Measurements from ENCODE around the gene GLIPR1L2.
A peak's percentile ranks its signal among the peaks of the same experiment; 100 is the strongest.
"Not testable (repeated sequence)": the region's sequence is repeated elsewhere in the genome, so short reads cannot be mapped to it uniquely, and the experiment has no call there.

GLIPR1L2 gene

DNA sequence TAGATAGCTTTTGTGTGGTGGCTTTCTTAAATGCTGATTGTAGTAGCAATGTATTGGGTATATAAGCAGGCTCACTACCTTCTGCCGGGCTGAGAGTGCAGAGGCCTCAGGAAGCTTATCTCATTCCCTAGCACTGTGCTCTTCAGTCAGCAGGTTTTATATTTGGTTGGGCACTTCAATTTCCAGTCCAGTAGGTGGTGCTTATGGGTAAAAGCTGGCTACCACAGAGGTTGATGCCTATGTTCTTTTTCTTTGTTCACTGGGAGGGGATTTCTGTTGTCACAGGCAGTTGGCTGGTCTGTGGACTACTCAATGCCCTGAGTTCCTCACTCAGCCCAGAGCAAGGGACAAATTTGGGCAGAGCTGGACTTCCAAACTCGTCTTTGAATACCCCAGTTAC, 46.7 kb downstream of the GLIPR1L2 start:
- no peaks in the 10 kb centered on the region for H3K27me3 ChIP-seq (ENCODE audit: control insufficient read depth, insufficient read depth, low read length)
- no peak overlapping the region for H3K4me2 ChIP-seq (ENCODE audit: low read length)
- peaks cover 13% of the 10 kb centered on the region for H3K4me1 ChIP-seq (ENCODE audit: control insufficient read depth, insufficient read depth, low read length)
- no peaks in the 10 kb centered on the region for H3K36me3 ChIP-seq (ENCODE audit: insufficient read depth, low read length)
- H3K9ac ChIP-seq (ENCODE audit: low read depth, low read length): no peak overlapping the region
- H3K9me3 ChIP-seq (replicated peaks; ENCODE audit: low read length): no peaks in the 10 kb centered on the region
- H3K4me3 ChIP-seq (ENCODE audit: low read length): no peak overlapping the region

DNA sequence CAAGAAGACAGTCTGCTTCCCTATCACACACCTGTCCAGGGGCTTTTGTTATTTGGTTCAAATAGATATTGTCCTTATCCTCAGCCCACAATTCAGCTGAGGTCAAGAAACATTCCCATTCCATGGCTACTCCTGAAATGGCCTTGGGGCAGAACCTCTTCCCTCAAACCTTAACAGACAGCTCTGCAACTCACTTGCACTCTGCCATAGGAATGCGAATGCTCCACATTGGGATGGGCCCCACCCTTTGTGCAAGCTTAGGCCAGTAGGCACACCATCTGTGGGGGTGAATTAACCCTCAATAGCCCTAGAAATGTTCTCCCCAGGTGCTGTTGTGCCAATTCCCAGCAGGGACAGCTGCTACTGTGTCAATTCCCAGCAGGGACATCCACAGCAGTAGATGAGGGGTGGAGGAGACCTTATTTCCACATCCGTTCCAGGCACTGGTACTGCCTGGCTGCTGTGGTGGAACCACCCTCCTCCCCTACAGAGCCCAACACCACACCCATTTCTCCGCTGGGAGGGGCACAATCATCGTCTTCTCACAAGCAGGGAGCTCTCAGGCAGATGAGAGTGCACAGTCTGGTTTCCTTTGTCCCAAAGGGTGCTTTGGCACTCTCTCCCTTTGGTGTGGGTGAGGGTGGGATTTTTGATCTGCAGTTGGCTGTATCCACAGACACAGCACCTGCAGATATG, 47.3 kb downstream of the GLIPR1L2 start:
- Histone ChIP-seq H3K36me3 (ENCODE audit: insufficient read depth, low read length) (no peaks in the 10 kb centered on the region), H3K9ac (ENCODE audit: low read depth, low read length) (no peak overlapping the region), H3K27me3 (ENCODE audit: control insufficient read depth, insufficient read depth, low read length) (no peaks in the 10 kb centered on the region), H3K9me3 (replicated peaks; ENCODE audit: low read length) (no peaks in the 10 kb centered on the region), H3K4me2 (ENCODE audit: low read length) (no peak overlapping the region), H3K4me3 (ENCODE audit: low read length) (no peak overlapping the region), H3K4me1 (ENCODE audit: control insufficient read depth, insufficient read depth, low read length) (peaks cover 13% of the 10 kb centered on the region)

DNA sequence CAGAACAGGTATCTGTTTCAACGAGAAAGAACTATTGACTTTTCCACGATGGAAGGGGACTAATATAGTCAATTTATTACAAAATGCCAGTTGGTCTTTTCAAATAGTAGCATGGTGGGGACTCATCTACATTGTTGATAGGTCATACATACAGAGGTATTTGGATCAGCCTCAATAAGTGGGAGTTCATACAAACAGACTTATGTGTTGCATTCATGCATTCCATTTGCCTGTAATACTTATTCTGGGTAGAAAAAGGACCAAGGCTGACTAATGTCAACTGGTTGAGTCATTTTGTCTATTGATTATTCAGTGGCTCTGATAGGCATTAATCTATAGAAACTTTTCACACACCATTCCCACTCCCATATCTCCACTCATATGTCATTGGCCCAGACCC, 48.2 kb downstream of the GLIPR1L2 start:
- Histone ChIP-seq H3K4me1 (ENCODE audit: control insufficient read depth, insufficient read depth, low read length) (peaks cover 22% of the 10 kb centered on the region), H3K9ac (ENCODE audit: low read depth, low read length) (no peak overlapping the region), H3K36me3 (ENCODE audit: insufficient read depth, low read length) (no peaks in the 10 kb centered on the region), H3K4me3 (ENCODE audit: low read length) (no peak overlapping the region), H3K4me2 (ENCODE audit: low read length) (no peak overlapping the region), H3K27me3 (ENCODE audit: control insufficient read depth, insufficient read depth, low read length) (no peaks in the 10 kb centered on the region), H3K9me3 (replicated peaks; ENCODE audit: low read length) (no peaks in the 10 kb centered on the region)

DNA sequence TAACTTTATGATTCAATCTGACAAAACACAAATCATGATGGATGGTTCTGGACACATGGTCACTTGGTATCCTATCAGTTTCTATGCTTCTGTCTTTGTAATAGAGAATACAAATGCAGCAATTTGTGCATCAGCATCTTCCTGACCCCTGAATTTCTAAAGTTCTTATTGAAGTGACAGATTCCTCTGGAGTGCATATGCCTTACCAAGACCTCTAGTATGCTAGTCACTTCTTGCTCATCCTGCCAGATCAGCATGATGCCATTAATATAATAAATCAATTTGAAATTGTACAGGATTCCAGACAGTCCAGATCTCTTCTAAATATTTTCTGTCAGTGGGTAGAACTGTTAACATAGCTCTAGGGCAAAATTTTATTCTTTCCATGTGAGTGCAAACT, 49.0 kb downstream of the GLIPR1L2 start:
- Histone ChIP-seq H3K9me3 (replicated peaks; ENCODE audit: low read length) (no peaks in the 10 kb centered on the region), H3K36me3 (ENCODE audit: insufficient read depth, low read length) (no peaks in the 10 kb centered on the region), H3K4me1 (ENCODE audit: control insufficient read depth, insufficient read depth, low read length) (peaks cover 30% of the 10 kb centered on the region), H3K4me3 (ENCODE audit: low read length) (no peak overlapping the region), H3K9ac (ENCODE audit: low read depth, low read length) (no peak overlapping the region), H3K4me2 (ENCODE audit: low read length) (no peak overlapping the region), H3K27me3 (ENCODE audit: control insufficient read depth, insufficient read depth, low read length) (no peaks in the 10 kb centered on the region)

DNA sequence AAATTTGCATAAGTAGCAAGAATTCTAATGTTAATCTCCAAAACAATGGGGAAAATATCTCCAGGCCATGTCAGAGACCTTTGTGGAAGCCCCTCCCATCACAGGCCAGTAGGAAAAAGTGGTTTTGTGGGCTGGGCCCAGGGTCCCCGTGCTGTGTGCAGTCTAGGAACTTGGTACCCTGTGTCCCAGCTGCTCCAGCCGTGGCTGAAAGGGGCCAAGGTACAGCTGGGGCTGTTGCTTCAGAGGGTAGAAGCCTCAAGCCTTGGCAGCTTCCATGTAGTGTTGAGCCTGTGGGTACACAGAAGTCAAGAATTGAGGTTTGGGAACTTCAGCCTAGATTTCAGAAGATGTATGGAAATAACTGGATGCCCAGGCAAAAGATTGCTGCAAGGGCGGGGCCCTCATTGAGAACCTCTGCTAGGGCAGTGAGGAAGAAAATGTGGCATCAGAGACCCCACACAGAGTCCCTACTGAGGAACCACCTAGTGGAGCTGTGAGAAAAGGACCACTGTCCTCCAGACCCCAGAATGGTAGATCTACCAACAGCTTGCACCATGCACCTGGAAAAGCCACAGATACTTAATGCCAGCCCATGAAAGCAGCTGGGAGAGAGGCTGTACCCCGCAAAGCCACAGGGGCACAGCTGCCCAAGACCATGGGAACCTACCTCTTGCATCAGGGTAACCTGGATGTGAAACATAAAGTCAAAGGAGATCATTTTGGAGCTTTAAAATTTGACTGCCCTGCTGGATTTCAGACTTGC, 51.0 kb downstream of the GLIPR1L2 start:
- not testable (repeated sequence) for H3K36me3 ChIP-seq (ENCODE audit: insufficient read depth, low read length); H3K27me3 ChIP-seq (ENCODE audit: control insufficient read depth, insufficient read depth, low read length); H3K9ac ChIP-seq (ENCODE audit: low read depth, low read length); H3K4me2 ChIP-seq (ENCODE audit: low read length); H3K9me3 ChIP-seq (replicated peaks; ENCODE audit: low read length); H3K4me3 ChIP-seq (ENCODE audit: low read length)
- peaks cover 46% of the 10 kb centered on the region for H3K4me1 ChIP-seq (ENCODE audit: control insufficient read depth, insufficient read depth, low read length)

DNA sequence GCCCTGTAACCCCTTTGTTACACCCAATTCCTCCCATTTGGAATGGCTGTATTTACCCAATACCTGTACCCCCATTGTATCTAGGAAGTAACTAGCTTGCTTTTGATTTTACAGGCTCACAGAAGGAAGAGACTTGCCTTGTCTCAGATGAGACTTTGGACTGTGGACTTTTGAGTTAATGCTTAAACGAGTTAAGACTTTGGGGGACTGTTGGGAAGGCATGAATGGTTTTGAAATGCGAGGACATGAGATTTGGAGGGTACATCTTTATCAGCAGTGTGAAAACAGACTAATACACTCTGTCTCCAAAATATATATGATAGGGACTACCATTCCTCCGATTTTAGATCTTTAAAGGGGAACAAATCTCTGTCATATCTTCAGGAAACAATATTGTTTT, 51.6 kb downstream of the GLIPR1L2 start:
- H3K9ac ChIP-seq (ENCODE audit: low read depth, low read length); H3K27me3 ChIP-seq (ENCODE audit: control insufficient read depth, insufficient read depth, low read length); H3K36me3 ChIP-seq (ENCODE audit: insufficient read depth, low read length); H3K4me3 ChIP-seq (ENCODE audit: low read length); H3K9me3 ChIP-seq (replicated peaks; ENCODE audit: low read length); H3K4me2 ChIP-seq (ENCODE audit: low read length): not testable (repeated sequence)
- peaks cover 51% of the 10 kb centered on the region for H3K4me1 ChIP-seq (ENCODE audit: control insufficient read depth, insufficient read depth, low read length)

DNA sequence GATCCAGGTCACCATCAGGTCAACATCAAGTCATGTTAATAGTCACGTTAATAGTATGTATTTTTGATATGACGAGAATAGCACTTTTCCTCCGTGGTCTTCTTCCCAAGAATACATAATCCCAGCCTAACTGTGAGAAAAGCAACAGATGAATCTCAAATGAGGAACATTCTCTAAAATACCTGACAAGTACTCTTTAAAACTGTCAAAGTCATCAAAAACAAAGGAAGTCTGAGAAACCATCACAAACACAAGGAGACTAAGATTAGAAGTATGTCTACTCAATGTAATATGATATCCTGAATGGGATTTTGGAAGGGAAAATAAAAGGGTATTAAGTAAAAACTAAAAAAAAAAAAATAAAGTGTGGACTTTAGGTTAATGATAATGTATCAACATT, 52.8 kb downstream of the GLIPR1L2 start:
- Histone ChIP-seq H3K36me3 (ENCODE audit: insufficient read depth, low read length) (no peaks in the 10 kb centered on the region), H3K9me3 (replicated peaks; ENCODE audit: low read length) (no peaks in the 10 kb centered on the region), H3K27me3 (ENCODE audit: control insufficient read depth, insufficient read depth, low read length) (no peaks in the 10 kb centered on the region), H3K9ac (ENCODE audit: low read depth, low read length) (no peak overlapping the region), H3K4me1 (ENCODE audit: control insufficient read depth, insufficient read depth, low read length) (peaks cover 57% of the 10 kb centered on the region), H3K4me3 (ENCODE audit: low read length) (no peak overlapping the region), H3K4me2 (ENCODE audit: low read length) (no peak overlapping the region)

DNA sequence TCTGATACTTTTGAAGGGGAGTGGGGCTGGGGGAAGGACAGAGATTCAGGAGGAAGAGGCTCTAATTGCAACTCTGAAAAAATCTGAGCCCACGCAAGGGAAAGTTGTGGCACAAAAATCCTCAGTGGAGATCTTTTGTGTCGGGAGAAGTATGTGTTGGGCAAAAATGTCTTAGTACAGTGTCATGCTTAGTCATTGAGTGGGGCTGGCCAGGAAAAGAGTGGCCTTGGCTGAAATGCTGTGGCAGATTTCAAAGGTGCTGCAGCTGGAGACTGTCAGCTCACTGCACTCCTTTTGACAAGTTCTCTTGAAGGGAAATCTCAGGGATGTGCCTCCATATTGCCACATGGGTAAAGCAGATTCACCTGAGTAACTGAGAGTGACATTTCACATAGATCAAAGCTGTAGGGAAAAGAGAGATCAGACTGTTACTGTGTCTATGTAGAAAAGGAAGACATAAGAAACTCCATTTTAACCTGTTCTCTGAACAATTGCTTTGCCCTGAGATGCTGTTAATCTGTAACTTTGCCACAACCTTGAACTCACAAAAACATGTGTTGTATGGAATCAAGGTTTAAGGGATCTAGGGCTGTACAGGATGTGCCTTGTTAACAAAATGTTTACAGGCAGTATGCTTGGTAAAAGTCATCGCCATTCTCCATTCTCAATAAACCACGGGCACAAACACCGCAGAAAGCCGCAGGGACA, 53.7 kb downstream of the GLIPR1L2 start:
- Histone ChIP-seq H3K9ac (ENCODE audit: low read depth, low read length) (no peak overlapping the region), H3K4me1 (ENCODE audit: control insufficient read depth, insufficient read depth, low read length) (peaks cover 56% of the 10 kb centered on the region), H3K27me3 (ENCODE audit: control insufficient read depth, insufficient read depth, low read length) (no peaks in the 10 kb centered on the region), H3K9me3 (replicated peaks; ENCODE audit: low read length) (no peaks in the 10 kb centered on the region), H3K4me3 (ENCODE audit: low read length) (no peak overlapping the region), H3K36me3 (ENCODE audit: insufficient read depth, low read length) (no peaks in the 10 kb centered on the region), H3K4me2 (ENCODE audit: low read length) (peak overlapping the region; percentile 6)

DNA sequence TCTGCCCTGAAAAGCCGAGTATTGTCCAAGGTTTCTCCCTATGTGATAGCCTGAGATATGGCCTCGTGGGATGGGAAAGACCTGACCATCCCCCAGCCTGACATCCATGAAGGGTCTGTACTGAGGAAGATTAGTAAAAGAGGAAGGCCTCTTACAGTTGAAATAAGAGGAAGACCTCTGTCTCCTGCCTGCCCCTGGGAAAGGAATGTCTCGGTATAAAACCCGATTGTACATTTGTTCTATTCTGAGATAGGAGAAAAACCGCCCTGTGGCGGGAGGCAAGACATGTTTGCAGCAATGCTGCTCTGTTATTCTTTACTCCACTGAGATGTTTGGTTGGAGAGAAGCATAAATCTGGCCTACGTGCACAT, 54.2 kb downstream of the GLIPR1L2 start:
- H3K4me1 ChIP-seq (ENCODE audit: control insufficient read depth, insufficient read depth, low read length): peaks cover 56% of the 10 kb centered on the region
- H3K9ac ChIP-seq (ENCODE audit: low read depth, low read length); H3K9me3 ChIP-seq (replicated peaks; ENCODE audit: low read length); H3K36me3 ChIP-seq (ENCODE audit: insufficient read depth, low read length); H3K4me3 ChIP-seq (ENCODE audit: low read length); H3K27me3 ChIP-seq (ENCODE audit: control insufficient read depth, insufficient read depth, low read length); H3K4me2 ChIP-seq (ENCODE audit: low read length): not testable (repeated sequence)

DNA sequence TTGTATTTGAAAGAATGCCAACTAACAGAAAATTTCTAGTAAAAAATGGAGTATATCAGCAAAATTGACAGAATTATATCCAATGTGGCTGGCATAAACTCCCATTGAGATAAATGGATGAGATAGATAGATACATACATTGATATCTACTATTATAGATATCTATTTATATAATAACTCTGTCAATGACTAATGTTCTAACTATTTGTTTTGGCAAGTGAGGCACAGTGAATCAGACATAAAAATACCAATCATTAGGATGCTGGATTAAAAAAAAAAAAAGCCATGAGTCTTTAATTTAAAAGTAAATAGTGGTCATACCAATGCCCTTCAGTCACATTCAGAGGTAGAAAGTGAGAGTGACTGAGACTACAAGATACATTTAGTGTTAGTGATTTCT, 56.0 kb downstream of the GLIPR1L2 start:
- Histone ChIP-seq H3K4me3 (ENCODE audit: low read length) (no peak overlapping the region), H3K9me3 (replicated peaks; ENCODE audit: low read length) (no peaks in the 10 kb centered on the region), H3K4me2 (ENCODE audit: low read length) (peak overlapping the region; percentile 39), H3K27me3 (ENCODE audit: control insufficient read depth, insufficient read depth, low read length) (no peaks in the 10 kb centered on the region), H3K4me1 (ENCODE audit: control insufficient read depth, insufficient read depth, low read length) (peaks cover 53% of the 10 kb centered on the region), H3K9ac (ENCODE audit: low read depth, low read length) (peak overlapping the region; percentile 14), H3K36me3 (ENCODE audit: insufficient read depth, low read length) (no peaks in the 10 kb centered on the region)

DNA sequence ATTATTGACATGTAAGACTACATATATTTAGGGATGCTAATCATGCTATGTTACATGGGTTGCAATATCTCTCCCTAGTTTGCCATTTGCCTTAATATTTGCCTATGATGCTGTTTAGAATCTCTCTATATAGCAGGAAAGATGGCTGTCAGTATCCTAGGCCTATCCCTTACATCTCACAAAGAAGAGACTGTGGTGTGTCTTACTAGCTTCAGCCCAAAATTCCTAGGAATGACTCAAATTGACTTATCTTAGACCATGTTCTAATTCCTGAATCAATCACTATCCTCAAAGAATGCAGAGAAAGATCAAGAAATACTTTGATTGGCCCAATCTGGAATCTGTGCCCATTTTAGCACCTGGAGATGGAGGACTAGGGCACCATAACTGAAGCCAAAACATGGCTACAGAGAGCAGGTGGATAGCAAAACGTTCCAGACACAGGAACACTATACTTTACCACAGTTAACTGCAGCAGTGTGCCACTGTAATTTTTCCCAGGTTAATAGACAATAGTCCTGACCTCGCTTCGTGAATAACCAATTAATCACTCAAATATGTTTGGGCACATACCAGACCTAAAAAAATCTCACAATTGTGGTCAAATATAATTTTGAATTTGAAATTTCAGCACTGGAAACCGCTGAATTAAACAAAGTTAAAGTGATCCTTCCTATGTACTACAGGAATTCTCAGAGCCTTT, 57.0 kb downstream of the GLIPR1L2 start:
- Histone ChIP-seq H3K27me3 (ENCODE audit: control insufficient read depth, insufficient read depth, low read length) (no peaks in the 10 kb centered on the region), H3K4me3 (ENCODE audit: low read length) (no peak overlapping the region), H3K36me3 (ENCODE audit: insufficient read depth, low read length) (no peaks in the 10 kb centered on the region), H3K4me2 (ENCODE audit: low read length) (peak overlapping the region; percentile 37), H3K9ac (ENCODE audit: low read depth, low read length) (peak overlapping the region; percentile 14), H3K4me1 (ENCODE audit: control insufficient read depth, insufficient read depth, low read length) (peaks cover 57% of the 10 kb centered on the region), H3K9me3 (replicated peaks; ENCODE audit: low read length) (no peaks in the 10 kb centered on the region)
